ENCODE results near the gene RNASE7.

DNA sequence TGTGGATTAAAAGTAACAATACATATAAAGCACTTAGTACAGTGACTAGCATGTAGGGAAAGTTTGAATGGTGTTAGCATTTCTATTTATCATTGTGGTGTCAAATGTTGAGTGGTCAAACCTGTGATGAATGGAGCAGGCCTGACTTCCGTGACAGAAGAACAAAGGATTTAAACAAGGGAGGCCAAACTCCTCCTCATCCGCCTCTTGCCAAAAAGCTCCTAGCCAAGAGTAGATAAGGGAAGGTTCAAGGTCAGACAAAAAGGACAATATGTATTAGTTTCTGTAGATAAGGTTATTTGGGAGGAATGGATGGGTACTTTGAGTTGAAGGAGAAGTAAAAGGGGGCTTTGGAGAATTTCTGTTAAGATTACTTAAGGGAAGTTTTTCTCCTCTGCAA, 6.5 kb downstream of the RNASE7 start:
- TF ChIP-seq, protein P1, sequence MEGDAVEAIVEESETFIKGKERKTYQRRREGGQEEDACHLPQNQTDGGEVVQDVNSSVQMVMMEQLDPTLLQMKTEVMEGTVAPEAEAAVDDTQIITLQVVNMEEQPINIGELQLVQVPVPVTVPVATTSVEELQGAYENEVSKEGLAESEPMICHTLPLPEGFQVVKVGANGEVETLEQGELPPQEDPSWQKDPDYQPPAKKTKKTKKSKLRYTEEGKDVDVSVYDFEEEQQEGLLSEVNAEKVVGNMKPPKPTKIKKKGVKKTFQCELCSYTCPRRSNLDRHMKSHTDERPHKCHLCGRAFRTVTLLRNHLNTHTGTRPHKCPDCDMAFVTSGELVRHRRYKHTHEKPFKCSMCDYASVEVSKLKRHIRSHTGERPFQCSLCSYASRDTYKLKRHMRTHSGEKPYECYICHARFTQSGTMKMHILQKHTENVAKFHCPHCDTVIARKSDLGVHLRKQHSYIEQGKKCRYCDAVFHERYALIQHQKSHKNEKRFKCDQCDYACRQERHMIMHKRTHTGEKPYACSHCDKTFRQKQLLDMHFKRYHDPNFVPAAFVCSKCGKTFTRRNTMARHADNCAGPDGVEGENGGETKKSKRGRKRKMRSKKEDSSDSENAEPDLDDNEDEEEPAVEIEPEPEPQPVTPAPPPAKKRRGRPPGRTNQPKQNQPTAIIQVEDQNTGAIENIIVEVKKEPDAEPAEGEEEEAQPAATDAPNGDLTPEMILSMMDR (IDR thresholded peaks at IDR 0.05 in 4 of 5, conservative IDR thresholded peaks at IDR 0.05 in 1 of 5) = no peak
- no peak for TF ChIP-seq POLR2A (IDR thresholded peaks at IDR 0.05)
